IMR-90 (cell line): ENCODE data around the gene RHBDL3.

Source experiments
- BHLHE40 ChIP-seq: fragments of 150-350 bp; IDR thresholded peaks from 2 replicates; pipeline ENCODE4 v1.6.1; 2016; ENCODE audit warnings: mild to moderate bottlenecking, low read depth, low read length
- CEBPB ChIP-seq: IDR thresholded peaks from 2 replicates; pipeline ENCODE4 v1.6.1; 2012; ENCODE audit warnings: low read depth, low read length, improper control_type of control experiment
- CTCF ChIP-seq: conservative IDR thresholded peaks from 2 replicates; pipeline ENCODE4 v1.5.1; 2012; ENCODE audit warnings: mild to moderate bottlenecking, low read depth, low read length, improper control_type of control experiment
- POLR2A ChIP-seq: IDR thresholded peaks from 2 replicates; pipeline ENCODE4 v1.6.1; 2012; ENCODE audit warnings: mild to moderate bottlenecking, low read depth, low read length
- RAD21 ChIP-seq: IDR thresholded peaks from 2 replicates; pipeline ENCODE4 v1.6.1; 2012; ENCODE audit warnings: low read length, improper control_type of control experiment
- SMC3 ChIP-seq: fragments of 150-350 bp; IDR thresholded peaks from 2 replicates; pipeline ENCODE4 v1.6.1; 2016; ENCODE audit warnings: low read depth, mild to moderate bottlenecking, antibody characterized with exemption, low read length, moderate library complexity

- TF ChIP-seq CEBPB: no peak
- no peak for TF ChIP-seq CTCF
- no peak for TF ChIP-seq BHLHE40
- no peak for TF ChIP-seq RAD21
- TF ChIP-seq POLR2A: no peak
- TF ChIP-seq SMC3: no peak
Observed at GRCh38 chr17:32256012-32256700, 9.5 kb upstream of the RHBDL3 start.
